Colonic mucosa (tissue), 4 donors: ENCODE data around the gene EPHB2. TPM values are rescaled to one million over a fixed set of nuclear protein-coding genes. Genes with fewer than 3 reads are reported as not detected.

ENCODE experiments used
- DNase-seq: peaks from one replicate; pipeline ENCODE4 v3.0.0-alpha.2; 2020
- H3K27ac ChIP-seq: fragments of 200-600 bp; one replicate; pipeline ENCODE4 v1.8.0; 2021
- H3K27me3 ChIP-seq: fragments of 200-600 bp; one replicate; pipeline ENCODE4 v1.8.0; 2021
- H3K36me3 ChIP-seq: fragments of 200-600 bp; one replicate; pipeline ENCODE4 v1.8.0; 2021
- H3K4me1 ChIP-seq: fragments of 200-600 bp; one replicate; pipeline ENCODE4 v1.8.0; 2021; ENCODE audit warnings: mild to moderate bottlenecking
- H3K4me3 ChIP-seq: fragments of 200-600 bp; one replicate; pipeline ENCODE4 v1.8.0; 2021
- H3K9ac ChIP-seq, 2 donors: one replicate each; pipeline ENCODE4 v1.7.0; 2013; ENCODE audit warnings: control low read depth in 2 of 2, low read depth in 2 of 2, low read length in 2 of 2
- H3K9me3 ChIP-seq: fragments of 200-600 bp; one replicate; pipeline ENCODE4 v1.8.0; 2021
- intact Hi-C: fragments of 100-400 bp; cut with DNase I; formaldehyde crosslinking; loops from one replicate; pipeline ENCODE4 v1.14.1; 2022
- total RNA-seq, 2 donors: library from RNA; stranded (reverse); fragmentation: NEBNext Ultra II Directional in 1 of 2; extraction: Animal tissue kit (Norgen Biotek cat#: 25700) in 1 of 2; gene quantifications; one replicate each; pipeline ENCODE4 v1.2.1, GENCODE V29; 2021
- TF ChIP-seq, protein P1 (sequence below): fragments of 200-600 bp; IDR thresholded peaks from one replicate; pipeline ENCODE4 v1.8.0; 2022; ENCODE audit warnings: antibody characterized with exemption, mild to moderate bottlenecking
- donor health status: healthy.
- donor health status: DM: no; HTN: no; CAD: no.
- donor health status: DM: no; HTN: no; CAD: no.

Gene EPHB2
- total RNA-seq, 2 donors from 2014 or later = 71.9 to 150 TPM

DNA sequence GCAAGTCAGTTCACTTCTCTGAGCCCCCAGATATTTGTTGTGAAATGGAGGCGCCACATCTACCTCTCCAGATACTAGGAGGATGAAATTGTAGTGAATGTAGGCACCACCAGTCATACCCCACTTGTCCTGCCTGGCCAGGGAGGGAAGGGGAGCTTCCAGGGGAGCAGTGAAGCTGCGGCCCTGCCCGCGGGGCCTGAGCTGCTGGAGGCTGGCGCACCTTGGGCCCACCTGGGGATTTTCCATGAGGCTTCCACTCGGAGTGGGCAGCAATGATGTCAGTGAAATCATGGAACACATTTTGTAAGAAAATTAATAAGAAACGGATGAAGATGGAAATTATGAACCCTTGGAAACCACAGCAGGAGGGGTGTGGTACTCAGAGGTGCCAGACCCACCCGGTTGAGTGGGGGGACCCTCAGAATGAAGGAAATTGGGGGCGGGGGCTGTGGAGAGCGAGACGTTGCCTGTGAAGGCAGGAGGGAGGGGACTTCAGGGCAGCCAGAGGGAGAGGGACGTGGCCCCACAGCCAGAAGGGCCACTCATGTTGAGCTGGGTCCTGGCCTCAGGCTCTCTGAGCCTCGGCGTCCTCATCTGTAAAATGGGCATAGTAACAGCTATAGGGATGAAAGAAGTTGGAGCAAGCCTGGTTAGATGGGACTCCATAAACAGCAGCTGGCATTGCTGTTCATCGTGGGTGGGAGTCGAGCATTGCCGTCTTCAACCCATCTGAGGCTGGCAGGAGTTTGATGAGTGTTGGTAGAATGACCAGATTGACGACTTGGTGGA lies 101.6 kb downstream of the EPHB2 start:
- H3K27me3 ChIP-seq = no peaks in the 10 kb centered on the region
- H3K9ac ChIP-seq = no peak overlapping the region
- no peak overlapping the region for H3K4me3 ChIP-seq
- H3K36me3 ChIP-seq = no peaks in the 10 kb centered on the region
- no peaks in the 10 kb centered on the region for H3K9me3 ChIP-seq
- intact Hi-C loops = no loop called here
- no peak for DNase-seq
- no peak overlapping the region for H3K27ac ChIP-seq
- H3K4me1 ChIP-seq = no peaks in the 10 kb centered on the region
- TF ChIP-seq, protein P1, sequence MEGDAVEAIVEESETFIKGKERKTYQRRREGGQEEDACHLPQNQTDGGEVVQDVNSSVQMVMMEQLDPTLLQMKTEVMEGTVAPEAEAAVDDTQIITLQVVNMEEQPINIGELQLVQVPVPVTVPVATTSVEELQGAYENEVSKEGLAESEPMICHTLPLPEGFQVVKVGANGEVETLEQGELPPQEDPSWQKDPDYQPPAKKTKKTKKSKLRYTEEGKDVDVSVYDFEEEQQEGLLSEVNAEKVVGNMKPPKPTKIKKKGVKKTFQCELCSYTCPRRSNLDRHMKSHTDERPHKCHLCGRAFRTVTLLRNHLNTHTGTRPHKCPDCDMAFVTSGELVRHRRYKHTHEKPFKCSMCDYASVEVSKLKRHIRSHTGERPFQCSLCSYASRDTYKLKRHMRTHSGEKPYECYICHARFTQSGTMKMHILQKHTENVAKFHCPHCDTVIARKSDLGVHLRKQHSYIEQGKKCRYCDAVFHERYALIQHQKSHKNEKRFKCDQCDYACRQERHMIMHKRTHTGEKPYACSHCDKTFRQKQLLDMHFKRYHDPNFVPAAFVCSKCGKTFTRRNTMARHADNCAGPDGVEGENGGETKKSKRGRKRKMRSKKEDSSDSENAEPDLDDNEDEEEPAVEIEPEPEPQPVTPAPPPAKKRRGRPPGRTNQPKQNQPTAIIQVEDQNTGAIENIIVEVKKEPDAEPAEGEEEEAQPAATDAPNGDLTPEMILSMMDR = no peak

DNA sequence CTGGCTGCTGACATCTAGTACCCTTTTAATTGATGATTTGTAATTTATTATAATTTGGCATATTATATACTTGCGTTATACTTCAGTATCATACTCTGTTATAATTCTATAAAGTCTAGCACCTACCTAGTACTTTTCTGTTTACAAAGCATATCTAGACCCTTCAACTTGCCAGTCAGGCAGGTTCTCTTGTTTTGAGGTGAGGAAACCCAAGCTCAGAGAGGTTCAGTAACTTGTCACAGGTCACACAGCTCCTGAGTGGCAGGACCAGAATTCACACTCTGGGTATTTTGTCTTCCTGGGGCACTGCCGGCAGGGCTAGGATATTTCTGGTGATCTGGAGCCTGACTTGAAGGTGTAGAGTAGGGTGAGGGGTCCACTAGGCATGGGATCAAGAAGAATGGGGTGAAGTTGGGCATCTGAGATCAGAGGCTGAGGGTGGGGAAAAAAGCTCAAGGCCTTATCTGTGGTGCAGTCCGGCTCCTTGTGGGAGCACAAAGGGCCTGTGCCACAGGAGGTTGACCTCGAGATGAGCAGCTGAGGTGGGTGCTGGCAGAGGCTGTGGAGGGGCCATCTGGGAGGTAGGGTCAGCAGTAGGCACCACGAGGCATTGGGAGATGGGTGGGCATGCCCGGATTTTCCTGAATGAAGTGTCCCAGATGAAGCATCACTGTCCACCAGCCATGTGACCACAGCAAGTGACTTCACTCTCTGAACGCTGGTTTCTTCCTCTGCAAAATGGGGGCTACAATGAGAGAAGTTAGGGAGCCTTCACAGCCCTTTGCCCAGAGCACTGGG lies 102.6 kb downstream of the EPHB2 start:
- Histone ChIP-seq H3K4me3 (no peak overlapping the region), H3K27me3 (no peaks in the 10 kb centered on the region), H3K9me3 (no peaks in the 10 kb centered on the region), H3K9ac (no peak overlapping the region), H3K4me1 (no peaks in the 10 kb centered on the region), H3K27ac (no peak overlapping the region), H3K36me3 (no peaks in the 10 kb centered on the region)
- intact Hi-C loops = no loop called here
- no peak for DNase-seq
- TF ChIP-seq, protein P1 = no peak

DNA sequence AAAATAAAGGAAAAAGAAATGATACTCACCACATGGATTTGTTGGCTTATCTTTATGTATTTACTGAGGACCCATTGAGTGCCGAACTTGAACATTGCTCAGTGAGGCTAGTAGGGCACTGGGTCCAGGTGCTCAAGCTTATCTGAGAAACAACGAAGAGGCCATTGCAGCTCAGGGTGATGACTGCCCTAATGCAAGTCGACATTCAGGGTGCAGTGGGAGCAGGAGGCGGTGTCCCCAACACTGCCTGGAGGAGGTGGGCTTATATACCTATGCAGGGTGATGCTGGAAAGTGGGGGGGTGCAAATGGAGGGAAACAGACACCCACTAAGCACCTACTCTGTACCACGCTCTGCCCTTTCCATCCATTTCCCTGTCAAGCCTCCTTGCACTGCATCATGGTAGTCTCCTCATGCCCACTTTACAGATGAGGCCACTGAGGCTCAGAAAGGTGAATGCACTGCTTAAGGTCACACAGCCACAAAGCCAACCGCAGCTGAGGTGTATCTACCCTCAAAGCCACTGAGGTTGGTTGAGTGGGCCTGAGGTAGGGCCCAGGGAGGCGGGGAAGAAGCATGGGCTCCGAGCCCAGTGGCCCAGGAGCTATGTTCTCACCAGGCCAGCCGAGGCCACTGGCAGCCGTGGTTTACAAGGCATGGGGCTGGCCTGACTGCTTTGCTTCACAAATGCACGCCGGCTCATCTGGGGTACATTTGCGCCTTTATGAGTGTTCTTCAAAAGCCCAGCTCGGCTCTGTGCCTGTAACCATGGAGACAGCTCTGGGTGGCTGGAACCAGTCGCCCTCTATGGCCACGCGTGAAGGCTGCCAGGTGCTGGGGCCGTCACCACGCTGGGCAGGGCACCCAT lies 103.8 kb downstream of the EPHB2 start:
- DNase-seq = peak; percentile 45
- intact Hi-C loops = no loop called here
- Histone ChIP-seq H3K9ac (no peak overlapping the region), H3K9me3 (no peaks in the 10 kb centered on the region), H3K27me3 (no peaks in the 10 kb centered on the region), H3K36me3 (no peaks in the 10 kb centered on the region), H3K4me1 (no peaks in the 10 kb centered on the region), H3K27ac (no peak overlapping the region), H3K4me3 (no peak overlapping the region)
- TF ChIP-seq, protein P1 = no peak

DNA sequence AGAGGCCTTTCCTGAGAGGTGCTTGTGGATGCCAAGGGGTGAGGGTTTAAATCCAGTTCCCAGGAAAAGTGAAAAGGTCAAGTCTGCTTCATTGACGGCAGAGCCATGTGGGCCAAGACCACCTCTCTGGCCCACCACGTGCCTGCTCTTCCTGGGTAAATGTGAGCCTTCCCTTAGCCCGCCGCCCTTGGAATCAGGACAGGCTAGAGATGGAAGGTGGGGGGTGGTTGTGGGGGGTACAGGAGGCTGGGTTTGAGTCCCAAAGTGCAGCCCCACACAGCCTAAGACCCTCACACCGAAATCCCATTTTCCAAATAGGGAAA lies 104.4 kb downstream of the EPHB2 start:
- no peaks in the 10 kb centered on the region for H3K36me3 ChIP-seq

More for the DNA sequence above, 104.4 kb downstream of the EPHB2 start:
- H3K9me3 ChIP-seq = no peaks in the 10 kb centered on the region
- H3K4me1 ChIP-seq = no peaks in the 10 kb centered on the region
- no peak for DNase-seq
- TF ChIP-seq, protein P1 = no peak
- H3K27ac ChIP-seq = no peak overlapping the region
- no peaks in the 10 kb centered on the region for H3K27me3 ChIP-seq
- H3K4me3 ChIP-seq = no peak overlapping the region
- no peak overlapping the region for H3K9ac ChIP-seq
- intact Hi-C loops = no loop called here
